ENCODE measurements around the gene DPY19L2. TPM values are rescaled to one million over a fixed set of nuclear protein-coding genes. Genes with fewer than 3 reads are reported as not detected.

DPY19L2 gene
- total RNA-seq = 47.2 TPM

DNA sequence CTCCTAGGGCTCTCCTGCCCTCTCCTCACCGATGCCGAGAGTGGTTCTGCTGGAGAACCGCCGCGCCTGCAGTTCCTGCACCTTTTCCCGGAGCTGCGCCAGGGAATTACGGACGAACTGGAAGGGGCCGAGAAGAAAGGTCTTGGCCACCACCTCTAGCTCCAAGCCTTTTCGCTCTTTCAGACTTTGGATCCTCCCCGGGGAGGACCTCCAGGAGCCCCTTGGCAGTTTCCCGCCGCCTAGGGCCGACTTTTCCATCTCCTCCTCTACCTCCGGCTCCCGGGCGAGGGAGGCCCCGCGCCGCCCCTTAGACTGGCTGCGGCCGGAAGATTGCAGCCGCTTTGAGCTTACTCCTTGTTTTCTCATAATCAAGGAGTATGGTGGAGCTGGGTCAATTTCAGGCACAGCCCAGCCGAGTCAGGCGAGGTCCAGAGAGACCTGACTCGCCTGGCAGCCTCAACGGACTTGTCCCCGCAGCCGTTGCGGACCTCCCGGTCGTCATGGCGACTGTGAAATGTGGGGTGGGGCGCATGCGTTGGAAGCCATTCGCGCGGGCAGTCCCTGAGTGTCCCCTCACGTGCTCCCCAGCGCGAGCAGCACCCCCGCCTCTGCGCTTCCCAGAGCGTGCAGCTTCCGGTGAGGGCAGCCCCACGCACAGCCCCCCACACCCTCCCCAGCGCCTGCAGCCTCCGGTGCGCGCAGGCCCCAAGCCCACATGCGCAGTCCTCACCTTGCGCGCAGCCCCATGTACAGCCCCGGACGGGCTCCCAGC is at the start of gene DPY19L2:
TSS of gene DPY19L2 (minus strand) at position 466 of the 772 bp plus-strand sequence. CDS start at position 366, 100 bp downstream.

Other genes starting within 250 kb of the DPY19L2 start
- gene RXYLT1, start 111.4 kb upstream of the DPY19L2 start, total RNA-seq = 19.3 TPM
- gene SRGAP1, start 176.2 kb upstream of the DPY19L2 start, total RNA-seq = 13.0 TPM

Measured in metanephros (tissue), 1 donor.